GM03348 (cell line): ENCODE results near the gene SKA1.
A peak's percentile ranks its signal among the peaks of the same experiment; 100 is the strongest.
"Not testable (repeated sequence)": the region's sequence is repeated elsewhere in the genome, so short reads cannot be mapped to it uniquely, and the experiment has no call there.

Experiments used
- DNase-seq: peaks from one replicate; pipeline ENCODE4 v3.0.0; 2012; ENCODE audit warnings: low spot score

Gene SKA1

GRCh38 chr18:50395093-50395492, 20.2 kb downstream of the SKA1 start:
- no peak for DNase-seq

GRCh38 chr18:50396005-50396660, 21.3 kb downstream of the SKA1 start:
- no peak for DNase-seq

GRCh38 chr18:50397023-50397422, 22.2 kb downstream of the SKA1 start:
- DNase-seq: no peak

DNA sequence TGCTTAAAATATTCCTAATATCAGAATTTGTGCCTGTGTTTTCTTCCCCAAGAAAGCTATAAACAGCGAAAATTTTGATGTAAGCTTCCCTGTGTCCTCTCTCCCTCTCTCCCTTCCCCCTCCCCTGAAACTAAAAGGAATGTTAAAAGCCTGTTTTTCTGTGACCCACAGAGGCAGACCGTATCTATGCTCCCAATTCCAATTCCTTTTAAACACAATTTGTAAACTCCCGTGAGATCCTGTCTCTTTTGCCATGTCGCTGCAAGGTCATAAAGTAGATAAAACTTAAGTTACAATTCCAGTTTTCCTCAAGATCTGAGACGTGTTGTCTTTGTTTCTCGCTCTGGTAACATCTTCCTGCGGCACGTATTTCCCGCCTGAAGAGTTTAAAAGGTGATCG, 23.3 kb downstream of the SKA1 start:
- no peak for DNase-seq

DNA sequence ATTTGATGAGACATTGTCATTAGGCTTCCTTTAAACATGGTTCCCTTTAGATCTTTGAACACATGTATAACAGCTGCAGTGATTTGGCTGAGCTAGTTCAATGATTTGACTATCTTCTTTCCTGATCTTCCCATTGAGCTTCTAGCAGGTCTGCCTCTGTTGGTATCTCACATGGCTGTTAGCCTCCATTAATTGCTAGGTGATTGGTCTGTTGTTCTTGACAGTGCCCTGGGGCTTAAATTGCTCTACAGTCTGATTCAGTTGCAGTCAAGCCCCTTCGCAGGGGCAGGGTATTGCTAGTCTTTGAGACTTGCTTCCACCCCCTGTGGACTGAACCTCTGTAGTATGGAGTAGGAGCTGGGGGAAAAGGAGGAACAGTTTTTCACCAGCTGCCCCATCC, 24.1 kb downstream of the SKA1 start:
- no peak for DNase-seq

DNA sequence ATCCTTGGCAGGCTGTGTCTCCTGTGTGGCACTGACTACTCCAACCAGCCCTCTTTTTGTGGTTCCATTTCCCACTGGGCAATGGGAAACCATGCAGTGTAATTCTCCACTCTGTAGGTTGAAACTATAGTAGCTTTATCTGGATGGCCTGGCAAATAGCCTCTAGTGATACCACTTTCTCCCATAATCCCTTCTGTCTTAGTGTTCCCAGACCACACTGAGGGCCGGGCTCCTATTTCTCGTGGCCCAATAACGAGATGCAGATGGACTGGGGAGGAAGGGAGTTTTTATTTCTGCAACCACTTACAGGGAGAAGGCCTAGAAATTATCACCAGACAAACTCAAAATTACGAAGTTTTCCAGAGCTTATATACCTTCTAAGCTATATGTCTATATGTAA, 24.7 kb downstream of the SKA1 start:
- no peak for DNase-seq

GRCh38 chr18:50400438-50400837, 25.6 kb downstream of the SKA1 start:
- not testable (repeated sequence) for DNase-seq

DNA sequence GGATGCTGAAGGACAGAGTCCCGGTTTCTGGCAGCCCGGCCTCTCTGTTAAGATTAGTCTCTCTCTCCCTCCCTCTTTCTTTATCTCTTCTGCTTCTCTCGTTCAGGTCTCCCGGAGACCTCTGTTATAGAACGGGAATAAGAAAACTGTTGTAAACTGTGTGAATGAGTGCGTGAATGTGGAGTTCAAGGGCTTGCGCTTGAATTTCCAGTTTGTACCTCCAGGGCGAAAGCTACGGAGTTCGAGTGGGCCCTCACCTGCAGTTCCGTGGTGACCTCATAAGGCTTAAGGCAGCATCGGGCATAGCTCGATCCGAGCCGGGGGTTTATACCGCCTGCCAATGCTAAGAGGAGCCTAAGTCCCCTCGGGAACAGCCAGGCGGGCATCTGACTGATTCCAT, 26.4 kb downstream of the SKA1 start:
- DNase-seq: no peak

DNA sequence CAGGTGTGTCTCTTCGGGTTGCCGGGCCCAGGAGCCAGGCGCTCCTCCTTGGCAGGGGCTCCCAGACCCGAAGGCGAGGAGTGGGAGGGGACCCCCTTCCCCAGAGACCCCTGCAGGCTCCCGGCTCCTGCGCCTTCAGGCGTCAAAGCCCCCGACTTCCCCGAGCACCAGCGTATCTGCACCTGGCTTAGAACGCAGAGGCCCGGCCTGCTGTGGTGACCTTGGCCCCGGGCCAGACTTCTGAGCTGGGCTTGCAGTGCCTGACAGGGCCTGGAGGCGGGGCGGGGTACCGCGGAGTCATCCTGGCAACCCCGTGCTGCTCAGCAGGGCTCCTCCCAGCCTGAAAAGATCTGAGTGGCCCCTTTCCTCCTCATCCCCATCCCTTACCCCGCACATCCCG, 27.0 kb downstream of the SKA1 start:
- DNase-seq: peak; percentile 24

- DNase-seq: not testable (repeated sequence)
Observed at GRCh38 chr18:50404752-50405581, 30.1 kb downstream of the SKA1 start.

DNA sequence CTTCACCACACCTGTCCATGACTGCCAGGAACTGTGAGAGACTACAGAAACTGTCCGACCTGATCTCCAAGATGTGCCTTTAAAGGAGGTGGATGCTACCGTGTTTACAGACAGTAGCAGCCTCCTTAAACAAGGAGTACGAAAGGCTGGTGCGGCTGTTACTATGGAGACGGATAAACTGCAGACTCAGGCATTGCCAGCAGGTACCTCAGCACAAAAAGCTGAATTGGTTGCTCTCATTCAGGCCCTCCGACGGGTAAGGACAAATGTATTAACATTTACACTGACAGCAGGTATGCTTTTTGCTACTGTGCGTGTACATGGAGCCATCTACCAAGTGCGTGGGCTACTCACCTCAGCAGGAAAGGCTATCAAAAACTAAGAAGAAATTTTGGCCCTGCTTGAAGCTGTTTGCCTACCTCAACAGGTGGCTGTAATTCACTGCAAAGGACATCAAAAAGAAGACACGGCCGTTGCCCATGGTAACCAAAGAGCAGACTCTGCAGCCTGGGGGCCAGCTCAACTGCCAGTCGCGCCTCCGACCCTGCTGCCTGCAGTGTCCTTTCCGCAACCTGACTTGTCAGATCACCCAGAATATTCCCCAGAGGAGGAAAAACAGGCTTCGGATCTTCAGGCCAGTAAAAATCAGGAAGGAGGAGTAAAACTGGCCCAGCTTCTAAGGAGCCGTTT, 30.9 kb downstream of the SKA1 start:
- no peak for DNase-seq

- DNase-seq: no peak
Observed at GRCh38 chr18:50409236-50409635, 34.4 kb downstream of the SKA1 start.

DNA sequence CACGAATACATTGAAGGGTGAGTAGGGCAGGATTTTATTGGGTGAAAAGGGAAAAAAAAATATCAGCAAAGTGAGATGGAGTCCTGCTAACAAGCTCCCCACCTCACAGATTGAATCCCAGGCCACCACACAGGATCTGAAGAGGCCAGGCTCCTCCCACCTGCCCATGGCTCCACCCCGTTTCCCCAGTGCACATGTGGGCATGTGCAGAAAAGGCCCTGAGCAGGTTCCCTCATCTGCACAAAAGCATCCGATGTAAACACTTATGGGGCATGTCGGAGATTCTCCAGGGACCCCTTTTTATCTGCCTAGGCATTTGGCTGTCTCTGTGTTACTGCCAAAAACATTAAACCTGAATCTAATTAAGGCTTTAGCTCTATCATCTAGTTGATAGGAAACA, 35.2 kb downstream of the SKA1 start:
- DNase-seq: no peak

GRCh38 chr18:50410894-50411293, 36.0 kb downstream of the SKA1 start:
- peak; percentile 71 for DNase-seq

- DNase-seq: not testable (repeated sequence)
Observed at GRCh38 chr18:50416832-50417231, 42.0 kb downstream of the SKA1 start.

DNA sequence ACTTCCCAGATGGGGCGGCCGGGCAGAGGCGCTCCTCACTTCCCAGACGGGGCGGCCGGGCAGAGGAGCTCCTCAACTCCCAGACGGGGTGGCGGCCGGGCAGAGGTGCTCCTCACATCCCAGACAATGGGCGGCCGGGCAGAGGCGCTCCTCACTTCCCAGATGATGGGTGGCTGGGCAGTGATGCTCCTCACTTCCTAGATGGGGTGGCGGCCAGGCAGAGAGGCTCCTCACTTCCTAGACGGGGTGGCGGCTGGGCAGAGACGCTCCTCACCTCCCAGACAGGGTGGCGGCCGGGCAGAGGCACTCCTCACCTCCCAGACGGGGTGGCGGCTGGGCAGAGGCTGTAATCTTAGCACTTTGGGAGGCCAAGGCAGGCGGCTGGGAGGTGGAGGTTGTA, 42.9 kb downstream of the SKA1 start:
- not testable (repeated sequence) for DNase-seq

DNA sequence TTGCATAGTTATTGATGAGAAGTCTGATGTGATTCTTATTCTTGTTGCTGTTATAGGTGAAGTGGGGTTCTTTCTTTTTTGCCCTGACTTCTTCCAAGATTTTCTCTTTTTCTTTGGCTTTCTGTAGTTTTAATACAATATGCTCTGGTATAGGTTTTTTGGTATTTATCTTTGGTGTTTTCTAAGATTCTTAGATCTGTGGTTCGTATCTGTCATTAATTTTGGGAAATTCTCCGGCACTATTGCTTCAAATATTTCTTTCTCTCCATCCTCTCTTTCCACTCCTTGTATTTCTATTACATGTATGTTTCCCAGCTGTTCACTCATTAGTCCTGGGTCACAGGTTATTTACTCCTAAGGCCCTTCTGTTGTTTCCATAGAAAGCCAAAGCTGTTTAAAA, 43.8 kb downstream of the SKA1 start:
- DNase-seq: no peak

GRCh38 chr18:50422286-50422898, 47.5 kb downstream of the SKA1 start:
- no peak for DNase-seq

DNA sequence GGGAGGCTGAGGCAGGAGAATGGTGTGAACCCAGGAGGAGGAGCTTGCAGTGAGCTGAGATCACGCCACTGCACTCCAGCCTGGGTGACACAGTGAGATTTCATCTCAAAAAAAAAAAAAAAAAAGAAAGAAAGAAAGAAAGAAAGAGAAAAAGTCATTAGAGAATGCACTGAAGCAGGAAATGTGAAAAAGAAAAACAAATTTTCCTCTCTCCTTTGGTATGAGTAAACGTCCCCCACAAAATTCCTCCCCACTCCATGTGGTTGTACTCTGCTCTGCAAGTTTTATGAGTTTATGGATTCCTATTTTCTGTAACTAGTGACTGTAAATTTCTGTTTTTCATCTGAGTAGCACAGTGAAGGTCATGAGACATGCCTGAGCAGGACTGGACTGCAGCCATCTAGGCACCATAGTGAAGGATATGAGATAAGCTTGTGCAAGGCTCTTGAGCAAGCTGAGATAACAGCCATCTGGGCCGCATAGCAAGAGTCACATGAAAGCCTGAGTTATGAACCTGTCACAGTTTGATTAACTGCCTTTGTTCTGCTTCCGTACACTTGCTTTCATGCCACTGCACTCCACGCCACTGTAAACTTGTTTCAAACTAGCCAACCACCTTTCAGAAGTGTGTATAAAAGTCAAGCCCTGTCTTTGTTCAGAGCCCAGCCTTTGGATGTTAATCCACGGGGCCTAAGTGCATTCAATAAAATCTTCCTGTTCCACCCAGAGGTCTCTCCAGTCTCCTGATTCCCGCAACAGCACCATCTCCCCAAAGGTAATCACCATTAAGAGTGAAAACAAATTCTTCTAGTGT, 50.2 kb downstream of the SKA1 start:
- DNase-seq: no peak

DNA sequence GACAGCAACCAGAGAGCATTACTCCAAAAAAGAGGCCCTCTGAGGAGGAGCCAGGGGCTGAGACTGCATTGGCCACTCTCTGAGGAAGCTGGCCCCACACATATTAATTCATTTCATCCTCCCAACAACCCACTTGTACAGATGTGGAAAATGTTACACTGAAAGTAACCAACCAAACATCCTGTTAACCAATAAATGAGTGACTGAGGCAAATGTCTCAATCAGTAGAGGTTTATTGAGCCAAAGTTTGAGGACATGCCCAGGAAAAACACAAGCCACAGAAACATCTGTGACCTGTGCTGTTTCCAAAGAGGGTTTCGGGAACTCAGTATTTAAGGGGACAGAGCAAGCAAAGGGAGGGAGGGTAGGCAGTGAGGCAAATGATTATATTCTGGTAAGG, 53.0 kb downstream of the SKA1 start:
- DNase-seq: no peak

GRCh38 chr18:50428531-50429206, 53.8 kb downstream of the SKA1 start:
- DNase-seq: no peak
